Ishikawa (cell line): ENCODE data around the gene CAMK1D.

Source experiments
- CEBPB ChIP-seq: IDR thresholded peaks from 2 replicates; pipeline ENCODE4 v1.6.1; 2012
- EP300 ChIP-seq: IDR thresholded peaks from 2 replicates; pipeline ENCODE4 v1.6.1; 2012; ENCODE audit warnings: borderline replicate concordance
- FOXM1 ChIP-seq: IDR thresholded peaks from 2 replicates; pipeline ENCODE4 v1.6.1; 2012; ENCODE audit warnings: low read depth, borderline replicate concordance
- MAX ChIP-seq: IDR thresholded peaks from 2 replicates; pipeline ENCODE4 v1.6.1; 2012
- RAD21 ChIP-seq: IDR thresholded peaks from 2 replicates; pipeline ENCODE4 v1.6.1; 2012; ENCODE audit warnings: low read depth
- REST ChIP-seq: IDR thresholded peaks from 2 replicates; pipeline ENCODE4 v1.6.1; 2012; ENCODE audit warnings: low read depth, mild to moderate bottlenecking
- TAF1 ChIP-seq: IDR thresholded peaks from 2 replicates; pipeline ENCODE4 v1.6.1; 2012; ENCODE audit warnings: low read depth, mild to moderate bottlenecking
- TCF12 ChIP-seq: IDR thresholded peaks from 2 replicates; pipeline ENCODE4 v1.6.1; 2012; ENCODE audit warnings: low read depth
- YY1 ChIP-seq: IDR thresholded peaks from 2 replicates; pipeline ENCODE4 v1.6.1; 2012; ENCODE audit warnings: low read depth

- TF ChIP-seq RAD21 (no peak), REST (no peak), TCF12 (no peak), CEBPB (no peak), EP300 (no peak), YY1 (no peak), FOXM1 (no peak), MAX (no peak), TAF1 (no peak)
Observed at GRCh38 chr10:12357525-12358151, 8.3 kb downstream of the CAMK1D start.
